HG03432 (cell line): ENCODE data around the gene ADCY2.

Experiments used
- ATAC-seq: cut with Tn5 transposase; IDR thresholded peaks from one replicate; pipeline ENCODE4 v1.9.1; 2021; ENCODE audit warnings: mild to moderate bottlenecking, moderate library complexity; ENCODE audit not compliant: unreplicated experiment

Gene ADCY2

DNA sequence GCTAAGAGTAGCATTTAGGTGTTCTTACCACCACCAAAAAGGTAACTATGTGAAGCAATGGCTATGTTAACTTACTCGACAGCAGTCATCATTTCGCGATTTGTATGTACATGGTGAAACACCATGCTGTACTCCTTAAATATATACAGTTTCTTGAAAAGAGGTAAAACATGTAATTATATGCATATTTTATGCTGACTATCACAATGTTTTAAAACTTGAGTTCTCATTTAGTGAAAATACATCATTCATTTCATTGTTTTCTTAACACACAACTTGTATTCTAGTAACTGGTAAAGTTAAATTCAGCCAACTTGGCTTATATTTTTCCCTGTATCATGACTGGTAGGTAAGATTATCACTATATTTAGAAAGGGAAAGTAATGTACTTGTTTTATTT, 189.9 kb downstream of the ADCY2 start:
- ATAC-seq, result no peak

DNA sequence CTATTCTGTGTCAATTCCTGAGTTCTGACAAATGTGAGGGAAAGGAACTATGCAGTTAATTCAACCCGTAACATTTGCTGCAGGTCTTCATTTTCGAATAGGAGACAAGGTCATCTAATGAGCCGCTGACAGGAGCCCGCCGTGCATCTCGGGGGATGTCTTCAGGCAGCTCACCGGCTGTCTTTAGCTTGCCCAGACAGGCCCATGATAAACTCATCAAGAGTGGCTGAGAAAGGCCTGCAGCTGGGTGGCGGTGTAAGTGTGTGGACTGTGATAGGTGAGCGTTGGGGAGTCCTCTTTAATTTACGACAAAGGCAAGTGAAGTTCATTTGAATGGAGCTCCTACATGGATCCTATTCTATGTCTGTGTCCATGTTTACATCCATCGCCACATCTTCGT, 190.5 kb downstream of the ADCY2 start:
- no peak for ATAC-seq

DNA sequence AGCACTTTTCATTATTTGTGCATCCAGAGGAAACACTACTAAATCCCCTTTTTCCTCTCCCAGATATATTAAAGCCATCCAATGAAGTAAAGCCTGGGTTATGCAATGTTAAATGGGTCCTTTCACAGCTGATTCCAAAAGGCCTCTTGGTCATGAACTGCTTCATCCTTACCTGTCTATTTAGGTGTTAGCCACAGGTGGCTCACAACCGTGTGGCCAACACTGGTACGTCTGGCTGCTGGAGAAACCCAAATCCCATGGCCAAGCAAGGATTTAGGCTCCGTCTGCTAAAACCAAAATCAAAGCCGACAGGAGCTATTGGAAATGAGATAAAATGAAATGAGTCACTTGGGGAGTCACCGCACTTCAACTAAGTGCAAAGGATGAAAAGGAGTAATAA, 193.9 kb downstream of the ADCY2 start:
- ATAC-seq, result no peak

DNA sequence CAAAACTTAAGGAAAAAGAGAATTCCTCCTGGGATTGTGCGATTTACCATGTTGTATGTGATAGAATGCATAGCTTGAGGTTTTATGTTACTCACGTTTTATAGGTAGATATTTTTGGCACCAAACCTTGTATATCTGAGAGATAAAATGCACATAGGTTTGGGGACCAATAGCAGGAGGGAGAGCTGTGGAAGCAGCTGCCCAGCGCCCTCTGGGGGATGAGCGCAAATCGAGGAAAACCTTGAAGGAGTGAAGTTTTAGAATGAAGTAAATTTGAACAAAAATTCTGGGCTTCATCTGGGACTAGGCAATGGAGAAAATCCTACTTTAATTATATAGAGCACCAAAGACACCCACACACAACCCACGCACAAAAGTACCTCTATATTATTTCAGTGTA, 197.0 kb downstream of the ADCY2 start:
- no peak for ATAC-seq

DNA sequence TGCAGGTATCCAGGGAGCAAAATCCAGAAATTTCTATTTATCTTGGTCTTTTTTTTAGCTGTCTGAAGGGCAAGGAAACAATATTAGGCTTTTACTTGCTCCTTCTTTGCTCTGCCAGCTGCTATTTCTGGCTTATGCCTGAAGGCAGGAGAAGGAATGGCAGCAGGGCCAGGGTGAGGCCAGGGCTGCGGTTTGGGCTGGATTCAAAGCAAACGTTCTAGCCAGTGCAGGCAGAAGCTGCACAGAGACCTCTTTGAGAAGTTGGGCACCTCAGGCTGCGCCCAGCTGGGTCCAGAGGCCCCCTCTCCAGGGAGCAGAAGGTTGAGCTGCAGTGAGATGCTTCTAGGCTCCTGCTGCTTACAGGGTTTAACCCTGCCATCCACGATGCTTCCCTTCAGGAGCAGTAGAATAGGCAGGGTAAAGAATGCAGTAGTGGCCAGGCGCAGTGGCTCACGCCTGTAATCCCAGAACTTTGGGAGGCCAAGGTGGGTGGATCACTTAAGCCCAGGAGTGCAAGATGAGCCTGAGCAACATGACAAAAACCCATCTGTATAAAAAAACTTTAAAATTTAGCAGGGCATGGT, 201.2 kb downstream of the ADCY2 start:
- ATAC-seq, result no peak

DNA sequence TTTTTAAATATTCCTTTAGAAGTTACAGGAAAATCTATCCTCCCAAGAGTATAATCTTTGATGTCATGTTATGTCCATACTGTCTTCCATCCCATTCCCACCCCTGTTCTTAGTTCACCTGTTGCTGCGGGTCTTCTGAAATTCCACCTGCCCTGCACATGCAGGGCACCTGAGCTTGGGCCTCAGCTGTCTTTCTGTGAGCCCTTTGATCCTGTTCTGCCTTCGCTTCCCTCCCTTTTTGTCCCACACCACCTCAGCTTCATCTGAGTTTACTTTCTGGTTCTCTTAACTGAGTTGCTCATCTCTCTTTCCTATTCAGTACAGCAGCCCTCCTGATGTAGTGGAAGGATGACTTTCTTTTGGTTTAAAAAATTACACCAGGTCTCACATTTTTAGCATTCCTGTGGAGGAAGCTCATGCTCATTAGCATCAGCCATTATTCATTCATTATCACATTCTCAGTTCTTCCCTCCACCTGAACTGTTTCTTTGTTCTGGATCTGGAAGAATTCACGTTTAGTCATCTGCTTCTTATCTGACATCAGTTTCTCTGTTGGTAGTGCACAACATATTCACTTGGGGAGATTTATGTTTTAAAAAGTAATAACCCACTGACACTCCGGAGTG, 211.0 kb downstream of the ADCY2 start:
- no peak for ATAC-seq

DNA sequence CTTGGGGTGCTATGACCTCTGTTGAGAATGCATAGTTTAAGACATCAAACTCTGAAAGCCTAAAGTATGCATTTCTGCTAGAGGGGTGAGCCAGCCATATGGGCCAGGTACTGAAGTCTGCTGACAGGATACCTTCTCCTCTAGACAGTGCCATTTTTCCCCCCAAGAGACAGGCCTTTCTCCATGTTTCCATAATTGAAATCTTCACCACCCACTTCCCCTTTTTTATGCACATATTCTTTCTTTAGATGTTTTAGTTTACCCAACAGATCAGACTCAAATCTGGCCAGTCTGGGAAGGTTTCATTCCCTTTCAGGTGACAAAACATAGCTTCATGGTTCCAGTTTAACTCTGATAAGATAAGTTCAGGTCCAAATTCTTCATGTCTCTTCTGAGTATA, 212.8 kb downstream of the ADCY2 start:
- no peak for ATAC-seq

DNA sequence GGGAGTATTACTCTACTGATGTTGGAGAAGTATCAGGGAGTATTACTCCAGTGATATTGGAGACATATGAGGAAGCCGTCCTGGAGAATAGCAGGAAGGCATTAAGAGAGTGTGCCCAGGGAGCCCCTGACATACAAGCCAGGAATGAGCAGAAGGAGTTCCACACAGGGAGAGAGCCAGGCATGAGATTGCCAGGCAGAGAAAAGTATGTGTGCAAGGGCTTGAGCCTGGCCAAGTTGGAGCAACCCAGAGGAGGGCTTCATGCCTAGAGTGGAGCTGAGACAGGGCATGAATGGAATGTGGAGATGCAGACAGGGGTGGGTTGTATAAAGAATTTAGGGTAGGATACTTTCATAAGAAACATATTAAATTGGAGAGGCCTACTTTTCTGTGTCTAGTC, 213.8 kb downstream of the ADCY2 start:
- ATAC-seq, result no peak

DNA sequence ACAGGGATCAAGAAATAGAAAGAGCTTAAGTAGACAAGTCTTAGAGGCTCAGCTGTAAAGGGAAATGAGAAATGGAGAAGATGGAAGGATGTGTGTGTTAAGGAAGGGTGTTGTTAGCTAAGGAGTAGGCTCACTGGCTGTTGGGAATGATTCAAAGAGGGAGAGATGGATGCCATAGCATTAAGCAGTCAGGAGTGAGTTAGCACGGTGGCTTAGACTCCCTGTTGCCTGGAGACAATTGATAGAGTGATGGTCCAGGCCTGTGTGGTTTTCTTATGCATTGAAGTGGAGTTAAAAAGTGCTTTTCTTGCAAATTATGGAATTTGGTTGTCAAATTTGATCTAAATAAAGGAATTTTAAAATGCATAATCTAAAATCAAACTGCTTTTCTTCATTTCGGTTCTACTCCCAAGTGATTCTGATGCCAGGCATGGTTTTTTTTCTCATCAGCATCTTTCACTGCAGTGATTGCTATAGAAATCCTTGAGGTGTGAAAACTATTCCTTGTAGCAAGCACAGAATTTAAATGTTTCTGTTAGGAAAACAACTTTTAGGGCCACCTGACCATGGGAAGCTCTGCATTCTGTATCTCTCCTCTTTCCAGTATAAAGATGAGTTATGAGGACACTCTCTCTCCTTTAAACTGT, 214.7 kb downstream of the ADCY2 start:
- ATAC-seq, result no peak

DNA sequence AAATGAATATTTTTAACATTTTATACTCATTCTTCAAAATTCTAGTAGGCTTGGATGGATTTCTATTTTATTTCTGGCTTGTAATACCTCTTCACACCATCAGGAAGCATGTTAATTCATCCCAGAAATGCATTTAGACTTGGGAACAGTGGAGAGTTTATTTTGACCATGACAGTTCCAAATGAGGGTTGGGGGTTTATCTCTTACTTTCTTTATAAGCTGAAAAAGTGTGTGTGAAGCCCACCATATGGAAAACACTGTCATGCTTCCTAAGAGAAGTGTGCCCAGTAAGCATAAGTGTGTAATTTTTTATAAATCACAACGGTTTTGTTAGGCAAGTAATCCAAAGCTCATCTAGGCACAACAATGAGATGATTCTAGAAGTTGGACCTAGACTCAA, 215.6 kb downstream of the ADCY2 start:
- no peak for ATAC-seq

DNA sequence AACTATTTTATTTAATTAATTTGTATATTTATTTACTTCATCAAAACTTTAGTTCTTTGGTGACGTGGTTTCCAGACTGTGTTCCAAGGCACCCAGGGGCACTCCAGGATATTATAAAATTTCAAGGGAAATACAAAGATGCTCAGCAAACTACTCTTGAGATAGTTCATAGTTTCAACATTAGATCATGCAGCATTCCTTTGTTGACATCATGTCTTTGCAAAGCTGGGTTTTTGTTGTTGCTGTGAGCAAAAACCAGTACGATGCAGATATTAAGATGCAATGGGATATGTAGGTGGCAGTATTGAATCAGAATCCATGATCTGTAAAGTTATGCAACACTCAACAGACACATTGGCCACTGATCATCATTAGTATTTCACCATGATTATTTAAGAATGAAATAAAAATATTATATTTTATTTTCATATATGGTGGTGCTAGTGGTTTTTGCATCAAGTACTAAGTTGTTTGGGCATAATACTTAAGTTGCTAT, 219.7 kb downstream of the ADCY2 start:
- ATAC-seq, result no peak

DNA sequence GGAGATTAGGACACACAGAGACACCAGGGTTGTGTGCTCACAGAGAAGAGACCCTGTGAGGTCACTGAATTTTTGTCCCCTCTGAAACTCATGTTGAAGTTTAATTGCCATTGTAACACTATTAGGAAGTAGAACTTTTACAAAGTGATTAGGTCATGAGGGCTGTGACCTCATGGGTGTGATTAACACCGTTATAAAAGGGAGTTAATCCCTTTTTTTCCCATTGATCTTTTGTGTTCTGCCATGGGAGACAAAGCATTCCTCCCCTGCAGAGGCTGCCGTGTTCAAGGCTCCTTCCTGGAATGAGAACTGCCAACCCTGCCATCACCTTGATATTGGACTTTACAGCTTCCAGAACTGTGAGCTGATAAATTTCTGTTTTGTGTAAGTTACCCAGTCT, 221.0 kb downstream of the ADCY2 start:
- ATAC-seq, result no peak

DNA sequence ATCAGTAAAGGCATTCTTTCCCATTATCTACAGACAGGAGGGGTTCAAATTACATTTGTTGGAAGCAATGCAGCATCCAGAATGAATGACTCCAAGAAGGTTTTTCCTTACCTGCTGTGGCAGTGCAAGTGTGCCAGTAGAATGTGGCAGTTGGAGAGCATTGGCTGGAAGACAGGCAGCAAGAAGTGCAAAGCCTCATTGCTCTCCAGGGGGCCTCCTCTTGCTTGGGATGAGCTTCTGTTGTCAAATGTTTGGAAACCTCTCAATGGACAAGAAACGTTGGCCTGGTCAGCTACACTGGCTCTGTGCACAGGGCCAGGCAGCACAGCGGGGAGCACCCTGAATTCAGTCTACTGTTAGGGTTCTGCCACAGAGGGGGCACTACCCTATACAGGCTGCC, 226.6 kb downstream of the ADCY2 start:
- no peak for ATAC-seq

DNA sequence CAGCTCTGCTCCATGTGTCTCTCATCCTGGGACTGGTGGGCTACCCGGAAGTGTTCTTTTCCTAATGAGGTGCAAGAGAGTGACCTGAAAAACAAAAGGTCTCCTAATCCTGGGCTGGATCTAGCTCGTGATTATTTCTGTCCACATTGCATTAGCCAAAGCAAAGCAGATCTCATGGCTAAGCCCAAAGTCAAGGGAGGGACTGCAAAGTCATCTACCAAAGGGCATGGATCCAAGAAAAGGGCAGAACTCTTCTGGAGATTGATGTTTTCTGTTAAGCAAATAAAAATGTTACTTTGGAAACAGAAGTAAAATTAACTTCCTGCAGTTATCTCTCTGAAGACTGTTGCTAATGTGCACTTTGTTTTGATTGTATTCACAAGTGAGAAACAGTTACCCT, 229.8 kb downstream of the ADCY2 start:
- no peak for ATAC-seq

DNA sequence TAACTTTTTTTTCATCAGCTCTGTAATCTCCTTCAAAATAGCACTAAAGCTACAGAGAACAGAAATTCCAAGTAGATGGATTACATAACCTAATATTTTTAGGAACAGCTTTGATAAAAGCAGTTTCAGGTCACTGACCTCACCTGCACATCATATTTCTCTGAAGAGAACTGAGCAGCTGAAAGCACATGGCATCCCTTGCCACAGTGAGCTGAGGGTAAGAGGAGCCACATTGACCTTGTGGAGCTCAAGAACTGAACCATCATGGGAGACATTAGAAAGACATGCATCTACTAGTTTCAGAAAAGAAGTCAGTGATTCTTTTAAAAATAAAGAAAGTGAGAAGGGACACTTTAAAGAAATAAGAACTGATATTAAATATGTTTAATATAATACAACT, 232.3 kb downstream of the ADCY2 start:
- ATAC-seq, result no peak

DNA sequence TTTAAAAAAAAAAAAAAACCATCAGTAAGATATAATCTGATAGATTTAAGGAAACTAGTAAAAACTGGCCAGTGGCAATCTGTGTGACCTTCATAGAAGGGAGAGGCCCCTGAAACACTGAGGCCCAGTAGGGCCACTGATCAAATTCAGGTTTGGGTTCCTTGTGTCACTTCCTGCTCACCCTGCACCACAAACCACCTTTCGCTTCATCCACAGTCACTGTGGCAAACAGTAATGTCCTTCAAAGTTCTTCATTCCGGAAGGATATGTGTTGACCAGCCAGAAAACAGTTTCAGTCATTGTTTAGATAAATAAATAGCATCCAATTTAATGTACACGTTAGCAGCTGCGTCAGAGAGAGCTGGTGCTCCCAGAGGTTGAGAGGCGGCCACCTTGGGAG, 232.9 kb downstream of the ADCY2 start:
- ATAC-seq, result no peak

DNA sequence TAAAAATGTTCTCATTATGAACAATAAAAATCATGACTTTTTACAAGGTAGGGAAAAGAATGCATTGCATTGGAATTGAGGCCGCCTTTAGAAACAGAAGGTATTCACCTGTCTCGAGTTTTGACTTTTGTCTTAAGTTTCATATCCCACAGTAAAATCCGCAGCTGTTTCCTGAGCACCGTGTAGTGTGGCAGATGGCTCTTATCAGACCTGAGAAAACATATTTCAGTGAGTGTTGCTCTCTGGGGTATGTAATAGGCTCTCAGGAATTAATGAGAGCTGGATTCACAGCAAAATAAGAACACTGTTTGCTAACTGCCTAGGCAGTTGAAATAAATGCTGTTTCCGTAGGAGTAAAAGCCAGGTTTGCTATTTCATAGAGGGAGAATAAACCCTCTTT, 233.6 kb downstream of the ADCY2 start:
- no peak for ATAC-seq

DNA sequence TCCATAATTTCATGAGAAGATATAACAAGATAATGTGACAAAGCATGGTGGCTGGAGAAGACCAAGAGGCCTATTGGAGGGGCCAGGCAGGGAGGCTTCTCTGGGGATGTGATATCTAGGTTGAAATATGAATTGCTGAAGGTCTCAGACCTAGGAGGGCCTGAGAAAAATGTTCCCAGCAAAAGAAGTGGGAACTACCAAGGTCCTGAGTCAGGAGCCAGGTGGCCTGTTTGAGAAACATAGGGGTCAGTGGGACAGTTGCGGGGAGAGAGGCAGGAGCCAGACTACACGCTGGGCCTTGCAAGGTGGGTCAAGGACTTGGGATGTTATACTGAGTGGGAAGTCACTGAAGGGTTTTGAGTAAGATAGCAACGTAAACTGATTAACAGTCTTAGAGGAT, 238.9 kb downstream of the ADCY2 start:
- ATAC-seq, result no peak

DNA sequence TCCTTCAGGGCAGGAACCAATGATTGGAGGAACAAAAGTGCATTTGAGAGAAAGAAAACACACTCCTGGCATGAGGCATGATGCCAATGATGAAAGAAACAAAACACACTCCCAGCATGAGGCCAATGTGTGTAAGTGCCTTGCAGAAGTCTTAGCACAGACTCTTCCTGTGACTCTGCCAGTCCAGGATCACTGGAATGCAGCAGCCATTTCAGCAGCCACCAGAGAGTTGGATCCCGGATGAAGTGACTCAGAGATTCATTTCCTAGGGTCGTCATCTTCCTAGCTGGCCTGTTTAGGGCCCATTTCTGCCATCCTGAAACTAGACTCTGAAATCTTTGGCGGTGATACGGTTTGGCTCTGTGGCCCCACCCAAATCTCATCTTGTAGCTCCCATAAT, 242.5 kb downstream of the ADCY2 start:
- ATAC-seq, result no peak

DNA sequence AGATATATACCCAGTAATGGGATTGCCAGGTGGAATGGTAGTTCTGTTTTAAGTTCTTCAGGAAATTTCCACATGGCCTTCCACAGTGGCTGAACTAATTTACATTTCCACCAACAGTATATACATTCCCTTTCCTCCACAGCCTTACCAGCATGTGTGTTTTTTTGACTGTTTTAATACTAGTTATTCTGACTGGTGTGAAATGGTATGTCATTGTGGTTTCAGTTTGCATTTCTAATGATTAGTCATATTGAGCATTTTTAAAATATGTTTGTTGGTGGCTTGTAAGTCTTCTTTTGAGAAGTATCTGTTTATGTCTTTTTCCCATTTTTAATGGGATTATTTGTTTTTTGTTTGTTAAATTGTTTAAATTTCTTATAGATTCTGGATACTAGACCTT, 246.1 kb downstream of the ADCY2 start:
- ATAC-seq, result no peak

DNA sequence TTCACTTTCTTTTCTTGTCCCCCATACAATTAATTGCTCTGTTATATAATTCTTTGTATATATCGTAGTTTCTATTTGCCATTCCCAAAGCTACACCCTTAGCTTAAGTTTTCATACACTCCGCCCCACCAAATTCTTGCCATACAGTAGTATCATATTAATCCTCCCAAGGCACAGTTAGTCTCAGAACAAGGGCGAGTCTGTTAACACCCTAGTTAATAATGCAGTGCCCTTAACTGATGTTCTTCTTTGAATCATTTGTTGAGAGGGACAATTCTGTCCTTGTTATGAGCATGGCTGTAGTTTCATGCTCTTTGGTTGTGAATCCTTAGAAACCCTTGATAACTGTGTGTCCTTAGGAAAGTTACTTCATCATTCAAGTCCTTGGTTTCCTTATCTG, 248.8 kb downstream of the ADCY2 start:
- no peak for ATAC-seq

DNA sequence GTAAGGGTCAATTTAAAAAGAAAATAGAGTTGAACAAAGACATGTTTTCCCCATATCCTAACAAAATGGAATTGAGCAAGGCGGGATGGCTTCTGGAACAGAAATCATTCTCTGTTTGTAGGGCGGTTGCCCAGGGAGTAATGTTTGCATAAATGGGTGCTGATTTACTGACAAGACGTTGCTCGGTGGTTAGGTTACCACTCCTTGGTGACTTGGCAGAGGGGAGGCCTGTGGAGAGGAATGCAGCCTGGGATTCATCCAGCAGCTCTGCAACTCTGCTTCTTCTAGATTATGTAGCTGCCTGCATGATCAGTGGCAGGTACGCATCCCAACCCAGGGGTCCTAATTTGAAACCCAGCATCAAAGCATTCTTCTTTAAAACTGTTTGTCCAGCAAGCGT, 254.8 kb downstream of the ADCY2 start:
- ATAC-seq, result no peak

DNA sequence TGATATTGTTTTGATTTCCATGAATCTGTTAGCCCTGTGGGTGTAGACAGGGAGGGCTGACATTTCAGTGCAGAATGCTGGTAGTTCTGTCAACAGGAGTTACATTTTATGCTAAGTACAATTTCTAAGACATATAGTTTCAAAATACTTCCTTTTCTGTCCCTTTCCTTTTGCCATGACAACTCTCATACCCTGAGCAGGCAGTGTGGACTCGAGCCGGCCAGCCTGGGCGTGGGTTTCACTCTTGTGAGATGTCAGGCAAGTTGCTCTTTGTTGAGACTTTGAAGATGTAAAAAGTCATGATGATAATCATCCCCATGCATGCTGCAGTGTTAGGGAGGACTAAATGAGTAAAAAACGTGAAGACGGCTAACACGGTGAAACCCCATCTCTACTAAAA, 257.1 kb downstream of the ADCY2 start:
- ATAC-seq, result no peak
